Measurements from ENCODE around the gene OCLN.

DNA sequence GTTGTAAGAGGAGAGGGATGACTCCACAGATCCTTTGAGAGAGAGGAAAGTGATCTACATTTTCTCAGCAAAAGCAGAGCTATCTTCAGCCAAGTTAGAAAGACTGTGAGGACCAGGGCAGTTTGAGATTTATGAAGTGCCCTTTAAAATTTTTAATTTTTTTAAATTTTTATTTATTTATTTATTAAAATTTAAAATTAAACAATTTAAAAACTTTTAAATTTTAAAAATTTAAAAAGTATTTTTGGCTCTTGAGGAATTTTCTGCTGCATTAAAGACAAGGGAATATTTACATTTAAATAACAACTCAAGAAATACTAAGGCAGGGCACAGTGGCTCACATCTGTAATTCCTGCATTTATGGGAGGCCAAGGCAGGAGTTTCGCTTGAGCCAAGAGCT, 30.4 kb upstream of the OCLN start:
- TF ChIP-seq POLR2AphosphoS5 (IDR thresholded peaks at IDR 0.05) (no peak), POLR2A (IDR thresholded peaks at IDR 0.05) (no peak)
- TF ChIP-seq, protein P1, sequence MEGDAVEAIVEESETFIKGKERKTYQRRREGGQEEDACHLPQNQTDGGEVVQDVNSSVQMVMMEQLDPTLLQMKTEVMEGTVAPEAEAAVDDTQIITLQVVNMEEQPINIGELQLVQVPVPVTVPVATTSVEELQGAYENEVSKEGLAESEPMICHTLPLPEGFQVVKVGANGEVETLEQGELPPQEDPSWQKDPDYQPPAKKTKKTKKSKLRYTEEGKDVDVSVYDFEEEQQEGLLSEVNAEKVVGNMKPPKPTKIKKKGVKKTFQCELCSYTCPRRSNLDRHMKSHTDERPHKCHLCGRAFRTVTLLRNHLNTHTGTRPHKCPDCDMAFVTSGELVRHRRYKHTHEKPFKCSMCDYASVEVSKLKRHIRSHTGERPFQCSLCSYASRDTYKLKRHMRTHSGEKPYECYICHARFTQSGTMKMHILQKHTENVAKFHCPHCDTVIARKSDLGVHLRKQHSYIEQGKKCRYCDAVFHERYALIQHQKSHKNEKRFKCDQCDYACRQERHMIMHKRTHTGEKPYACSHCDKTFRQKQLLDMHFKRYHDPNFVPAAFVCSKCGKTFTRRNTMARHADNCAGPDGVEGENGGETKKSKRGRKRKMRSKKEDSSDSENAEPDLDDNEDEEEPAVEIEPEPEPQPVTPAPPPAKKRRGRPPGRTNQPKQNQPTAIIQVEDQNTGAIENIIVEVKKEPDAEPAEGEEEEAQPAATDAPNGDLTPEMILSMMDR (IDR thresholded peaks at IDR 0.05): no peak

Data from gastroesophageal sphincter (tissue), 3 donors.